HepG2 (cell line): ENCODE measurements around the gene CDC14A. TPM values are rescaled to one million over a fixed set of nuclear protein-coding genes. Genes with fewer than 3 reads are reported as not detected.

ENCODE experiments used
- ATAC-seq: fragments of 200-7000 bp; cut with Tn5 transposase; 3 replicates; pipeline ENCODE4 v1.9.1; 2020; ENCODE audit warnings: mild to moderate bottlenecking, moderate library complexity
- BruUV-seq: library from RNA; stranded (reverse); fragments of 400-500 nt; replicated peaks from 2 replicates; lab custom pipeline; 2021; lab: Mats Ljungman, UMichigan
- CTCF ChIA-PET: fragments of 300-600 bp; formaldehyde crosslinking; extraction: SDS; loops from one replicate; lab custom pipeline; 2021; ENCODE audit warnings: low total read pairs, inconsistent platforms, low intra/inter-chr PET ratio; lab: Yijun Ruan, JAX
- POLR2A ChIA-PET: fragments of 350-600 bp; sonication (Branson Sonifier 250); formaldehyde crosslinking; loops from one replicate; lab custom pipeline; 2020; ENCODE audit warnings: antibody characterized with exemption, inconsistent platforms; lab: Yijun Ruan, JAX
- DNase-seq: peaks from one replicate; pipeline ENCODE4 v3.0.0-alpha.2; 2015; ENCODE audit warnings: low spot score
- FAIRE-seq: peaks from 3 replicates; lab custom pipeline; 2011; peaks lifted over from hg19 to GRCh38; lab: Jason Lieb, UNC
- H2AFZ ChIP-seq: one replicate; pipeline ENCODE4 v1.6.1; 2011; ENCODE audit warnings: low read length, inconsistent platforms
- H3K27ac ChIP-seq: fragments of 300-600 bp; 3 replicates; pipeline ENCODE4 v1.8.0; 2011; ENCODE audit warnings: mixed run types, mild to moderate bottlenecking, mixed read lengths, low read length, inconsistent platforms; ENCODE audit not compliant: insufficient read depth; ENCODE audit errors: extremely low read length
- H3K27me3 ChIP-seq, 2 experiments: fragments of 200-600 bp in 1 of 2; 2 replicates in 1 of 2; 3 replicates in 1 of 2; pipeline versions ENCODE4 v1.6.0 to v1.8.0; 2011; ENCODE audit warnings: low read length in 2 of 2, mild to moderate bottlenecking in 2 of 2, moderate library complexity in 2 of 2, inconsistent platforms in 1 of 2; ENCODE audit not compliant: insufficient read depth in 2 of 2, control insufficient read depth in 1 of 2
- H3K36me3 ChIP-seq, 2 experiments: fragments of 200-600 bp in 1 of 2; replicated peaks in 1 of 2; 2 replicates in 1 of 2; 3 replicates in 1 of 2; pipeline versions ENCODE4 v1.5.1 to v1.8.0; 2011; ENCODE audit warnings: low read length in 2 of 2, inconsistent platforms in 1 of 2; ENCODE audit not compliant: insufficient read depth in 2 of 2, control insufficient read depth in 1 of 2
- H3K4me1 ChIP-seq: 2 replicates; pipeline ENCODE4 v1.5.1; 2012; ENCODE audit warnings: low read length, inconsistent platforms; ENCODE audit not compliant: insufficient read depth
- H3K4me2 ChIP-seq: 2 replicates; pipeline ENCODE4 v1.6.0; 2011; ENCODE audit warnings: low read depth, low read length, inconsistent platforms
- H3K4me3 ChIP-seq, 3 experiments: fragments of 200-600 bp in 1 of 3; sonication (generic), shearing (Covaris generic) in 1 of 3; replicated peaks in 1 of 3; 2 replicates each; pipeline ENCODE4 v1.5.1; 2011 to 2016; ENCODE audit warnings: low read length in 3 of 3, inconsistent platforms in 2 of 3, low read depth in 2 of 3, mild to moderate bottlenecking in 2 of 3, control low read depth in 1 of 3, mixed read lengths in 1 of 3; ENCODE audit not compliant: insufficient read depth in 1 of 3
- H3K79me2 ChIP-seq: one replicate; pipeline ENCODE4 v1.6.1; 2011; ENCODE audit warnings: low read length, inconsistent platforms; ENCODE audit not compliant: insufficient read depth
- H3K9ac ChIP-seq: 2 replicates; pipeline ENCODE4 v1.6.0; 2011; ENCODE audit warnings: mild to moderate bottlenecking, low read depth, low read length, inconsistent platforms; ENCODE audit not compliant: insufficient read depth
- H3K9me3 ChIP-seq: 2 replicates; pipeline ENCODE4 v1.5.1; 2012; ENCODE audit warnings: mild to moderate bottlenecking, low read length
- H4K20me1 ChIP-seq: 2 replicates; pipeline ENCODE4 v1.6.0; 2011; ENCODE audit warnings: inconsistent platforms, mild to moderate bottlenecking, low read length, moderate library complexity; ENCODE audit not compliant: insufficient read depth
- BCL6 ChIP-seq: IDR thresholded peaks from 2 replicates; pipeline ENCODE4 v1.6.1; 2016; ENCODE audit warnings: missing genetic modification reagents, missing compliant biosample characterization
- CC2D1A ChIP-seq: sonication (generic); formaldehyde crosslinking; IDR thresholded peaks from 2 replicates; pipeline ENCODE4 v1.8.1; 2023; ENCODE audit warnings: mild to moderate bottlenecking, missing genetic modification reagents
- CEBPB ChIP-seq: IDR thresholded peaks from 2 replicates; pipeline ENCODE4 v1.6.1; 2011; ENCODE audit warnings: low read depth, low read length, improper control_type of control experiment, borderline replicate concordance
- CEBPG ChIP-seq: IDR thresholded peaks from 2 replicates; pipeline ENCODE4 v1.6.1; 2016
- IKZF5 ChIP-seq: IDR thresholded peaks from 2 replicates; pipeline ENCODE4 v1.6.1; 2018; ENCODE audit warnings: missing genetic modification reagents, mild to moderate bottlenecking, missing compliant biosample characterization
- KDM1A ChIP-seq: IDR thresholded peaks from 2 replicates; pipeline ENCODE4 v1.6.1; 2016; ENCODE audit warnings: missing compliant biosample characterization
- KLF16 ChIP-seq, 2 experiments: sonication (generic) in 1 of 2; formaldehyde crosslinking in 1 of 2; IDR thresholded peaks; 2 replicates each; pipeline versions ENCODE4 v1.6.1 to v1.8.0; 2016 to 2023; ENCODE audit warnings: missing genetic modification reagents in 2 of 2, missing compliant biosample characterization in 1 of 2
- MIER2 ChIP-seq: IDR thresholded peaks from 2 replicates; pipeline ENCODE4 v1.6.1; 2016; ENCODE audit warnings: missing biosample characterization, missing genetic modification reagents
- POGK ChIP-seq: sonication (generic); formaldehyde crosslinking; conservative IDR thresholded peaks from 2 replicates; pipeline ENCODE4 v1.8.0; 2022; ENCODE audit warnings: mild to moderate bottlenecking, moderate library complexity, missing genetic modification reagents
- RARG ChIP-seq: sonication (generic); formaldehyde crosslinking; IDR thresholded peaks from 2 replicates; pipeline ENCODE4 v1.4.0; 2020; ENCODE audit warnings: low read depth, mild to moderate bottlenecking, missing genetic modification reagents
- RBM22 ChIP-seq: fragments of 200-400 bp; formaldehyde crosslinking; optimal IDR thresholded peaks from 2 replicates; pipeline ENCODE3; 2017; ENCODE audit warnings: mild to moderate bottlenecking, low read length, moderate library complexity
- RFX5 ChIP-seq: IDR thresholded peaks from 2 replicates; pipeline ENCODE4 v1.6.1; 2011; ENCODE audit warnings: low read depth, low read length, improper control_type of control experiment
- TRIM24 ChIP-seq: sonication (generic); formaldehyde crosslinking; IDR thresholded peaks from 2 replicates; pipeline ENCODE4 v1.8.0; 2022; ENCODE audit warnings: mild to moderate bottlenecking, missing genetic modification reagents
- ZMYM2 ChIP-seq: sonication (generic); formaldehyde crosslinking; IDR thresholded peaks from 2 replicates; pipeline ENCODE4 v1.8.0; 2022; ENCODE audit warnings: mild to moderate bottlenecking, missing genetic modification reagents
- ZMYM4 ChIP-seq: sonication (generic); formaldehyde crosslinking; IDR thresholded peaks from 2 replicates; pipeline ENCODE4 v1.8.1; 2023; ENCODE audit warnings: mild to moderate bottlenecking, missing genetic modification reagents
- ZNF30 ChIP-seq: sonication (generic); formaldehyde crosslinking; IDR thresholded peaks from 2 replicates; pipeline ENCODE4 v1.5.0; 2020; ENCODE audit warnings: mild to moderate bottlenecking, missing genetic modification reagents
- ZNF724P ChIP-seq: sonication (generic); formaldehyde crosslinking; IDR thresholded peaks from 2 replicates; pipeline ENCODE4 v1.8.0; 2022; ENCODE audit warnings: missing genetic modification reagents, borderline replicate concordance
- WGBS: methylation state at CpG from one replicate; pipeline ENCODE4 v1.1.6; 2017; ENCODE audit warnings: low lambda C conversion rate; 5-methylcytosine and 5-hydroxymethylcytosine counted together
- in situ Hi-C: cut with HindIII; loops from 2 replicates; pipeline ENCODE4 v1.10.0; 2017; ENCODE audit warnings: low pct_unique_long_range_greater_than_20kb; ENCODE audit not compliant: extremely low pct_ligation_motif_present
- intact Hi-C: fragments of 100-400 bp; cut with micrococcal nuclease; formaldehyde crosslinking; loops from one replicate; pipeline ENCODE4 v1.10.0; 2022; ENCODE audit not compliant: unreplicated experiment
- polyA plus RNA-seq, 8 experiments: library from polyadenylated mRNA; depleted of rRNA in 3 of 8; stranded (reverse) in 7 of 8; unstranded in 1 of 8; fragments of >200 nt; fragmentation: Illumina TruSeq in 4 of 8; extraction: Trizol in 4 of 8; gene quantifications; 2 replicates each; pipeline versions ENCODE4 v1.2.1 to v1.2.3, GENCODE V29; 2011 to 2016; ENCODE audit warnings: low read depth in 4 of 8, missing spikeins in 1 of 8, mixed read lengths in 1 of 8; ENCODE audit not compliant: insufficient read depth in 1 of 8
- total RNA-seq, 5 experiments: library from RNA; depleted of rRNA; stranded (reverse); fragments of >200 nt; fragmentation: Illumina TruSeq; extraction: Trizol; gene quantifications; 2 replicates each; pipeline ENCODE4 v1.2.3, GENCODE V29; 2016; ENCODE audit warnings: low read depth in 1 of 5

The CDC14A gene
- total and polyA plus RNA-seq, 2 of the 13 experiments (the other 11 are each of a cell fraction or from before 2014, with no cell fraction given), result 2.8 to 4.9 TPM

GRCh38 chr1:100321100-100321493 lies 31.2 kb upstream of the CDC14A start:
- POLR2A ChIA-PET, result no interaction called here

More at GRCh38 chr1:100321100-100321493, 31.2 kb upstream of the CDC14A start:
- Histone ChIP-seq H3K4me2 (peak overlapping the region; percentile 39), H3K79me2 (no peaks in the 10 kb centered on the region), H3K4me1 (peaks cover 34% of the 10 kb centered on the region), H3K9me3 (no peaks in the 10 kb centered on the region), H3K36me3 (no peaks in the 10 kb centered on the region), H3K27ac (no peak overlapping the region), H3K4me3 (no peak overlapping the region), H2AFZ (no peak overlapping the region)
- BruUV-seq, result no TSS peak
- FAIRE-seq (peak; percentile 34), ATAC-seq (no peak), DNase-seq (no peak)
- intact Hi-C loops, result no loop called here
- in situ Hi-C loops, result no loop called here
- TF ChIP-seq CEBPG (CRISPR knock-in tag), result 0 out of 2 replicates have a peak, but pooled peaks have one; percentile 7
- 0 out of 2 replicates have a peak, but pooled peaks have one; percentile 4 for TF ChIP-seq BCL6 (CRISPR knock-in tag)
- TF ChIP-seq RFX5, result no peak
- TF ChIP-seq ZMYM2 (CRISPR knock-in tag), result peak; percentile 69; the same call in 1 of the 2 replicates
- TF ChIP-seq KDM1A (CRISPR knock-in tag), result 0 out of 2 replicates have a peak, but pooled peaks have one; percentile 23
- 0 out of 2 replicates have a peak, but pooled peaks have one; percentile 34 for TF ChIP-seq ZMYM4 (CRISPR knock-in tag)
- no peak for TF ChIP-seq CC2D1A
- no peak for TF ChIP-seq RARG (CRISPR knock-in tag)
- peak; percentile 100 for TF ChIP-seq POGK
- no peak for TF ChIP-seq ZNF30
- TF ChIP-seq TRIM24 (CRISPR knock-in tag), result peak; percentile 71; the same call in 1 of the 2 replicates
- no peak for TF ChIP-seq RBM22
- no peak for TF ChIP-seq IKZF5 (CRISPR knock-in tag)
- peak; percentile 48; the same call in 1 of the 2 replicates for TF ChIP-seq CEBPB
- no peak for TF ChIP-seq KLF16 (CRISPR knock-in tag; IDR thresholded peaks at IDR 0.05)
- TF ChIP-seq ZNF724P (CRISPR knock-in tag), result no peak
- TF ChIP-seq MIER2 (CRISPR knock-in tag), result no peak
- TF ChIP-seq, all 625 proteins: peak for 8
- H3K9ac ChIP-seq, result no peak overlapping the region
- H4K20me1 ChIP-seq, result no peaks in the 10 kb centered on the region
- CTCF ChIA-PET, result no interaction called here
- no peaks in the 10 kb centered on the region for H3K27me3 ChIP-seq
- WGBS, result 54% methylated on average over 7 of the region's 7 CpGs
